NCI-H82 treated with DMSO at 0.1 percent for 48 hours (cell line): ENCODE data around the gene PTPRG.

ENCODE experiments used
- DNase-seq: peaks from one replicate; lab custom pipeline; 2025; ENCODE audit not compliant: unreplicated experiment; lab: John Stamatoyannopoulos, UW

PTPRG gene

GRCh38 chr3:61983479-61983878 lies 422.1 kb downstream of the PTPRG start:
- DNase-seq: no peak

GRCh38 chr3:61985020-61985419 lies 423.6 kb downstream of the PTPRG start:
- DNase-seq: no peak

GRCh38 chr3:61986473-61986872 lies 425.1 kb downstream of the PTPRG start:
- DNase-seq: no peak

GRCh38 chr3:61989681-61990080 lies 428.3 kb downstream of the PTPRG start:
- no peak for DNase-seq

GRCh38 chr3:61990327-61991027 lies 429.1 kb downstream of the PTPRG start:
- no peak for DNase-seq

- no peak for DNase-seq
These were observed 430.3 kb downstream of the PTPRG start for GRCh38 chr3:61991706-61992105.

GRCh38 chr3:61996366-61996765 lies 435.0 kb downstream of the PTPRG start:
- DNase-seq: no peak

GRCh38 chr3:61997101-61997500 lies 435.7 kb downstream of the PTPRG start:
- peak; percentile 99 for DNase-seq

GRCh38 chr3:62003835-62004234 lies 442.5 kb downstream of the PTPRG start:
- no peak for DNase-seq

GRCh38 chr3:62007036-62007435 lies 445.7 kb downstream of the PTPRG start:
- DNase-seq: no peak

GRCh38 chr3:62010989-62011388 lies 449.6 kb downstream of the PTPRG start:
- no peak for DNase-seq

- DNase-seq: no peak
These were observed 450.3 kb downstream of the PTPRG start for GRCh38 chr3:62011666-62012065.

- no peak for DNase-seq
These were observed 452.6 kb downstream of the PTPRG start for GRCh38 chr3:62013951-62014350.

GRCh38 chr3:62015111-62015510 lies 453.7 kb downstream of the PTPRG start:
- no peak for DNase-seq

GRCh38 chr3:62019906-62020305 lies 458.5 kb downstream of the PTPRG start:
- no peak for DNase-seq

- DNase-seq: no peak
These were observed 459.3 kb downstream of the PTPRG start for GRCh38 chr3:62020706-62021105.

- no peak for DNase-seq
These were observed 460.9 kb downstream of the PTPRG start for GRCh38 chr3:62022312-62022711.

GRCh38 chr3:62024882-62025281 lies 463.5 kb downstream of the PTPRG start:
- DNase-seq: no peak

- no peak for DNase-seq
These were observed 464.5 kb downstream of the PTPRG start for GRCh38 chr3:62025913-62026312.

- DNase-seq: no peak
These were observed 465.9 kb downstream of the PTPRG start for GRCh38 chr3:62027241-62027640.

- no peak for DNase-seq
These were observed 466.4 kb downstream of the PTPRG start for GRCh38 chr3:62027796-62028195.

GRCh38 chr3:62028236-62028635 lies 466.9 kb downstream of the PTPRG start:
- DNase-seq: no peak

GRCh38 chr3:62032738-62033137 lies 471.4 kb downstream of the PTPRG start:
- no peak for DNase-seq
